HG03442 (cell line): Measurements from ENCODE around the gene CSE1L.
"Not testable (repeated sequence)": the region's sequence is repeated elsewhere in the genome, so short reads cannot be mapped to it uniquely, and the experiment has no call there.

Experiments used
- ATAC-seq: cut with Tn5 transposase; IDR thresholded peaks from one replicate; pipeline ENCODE4 v1.9.1; 2021; ENCODE audit warnings: mild to moderate bottlenecking, moderate library complexity; ENCODE audit not compliant: unreplicated experiment

CSE1L gene

DNA sequence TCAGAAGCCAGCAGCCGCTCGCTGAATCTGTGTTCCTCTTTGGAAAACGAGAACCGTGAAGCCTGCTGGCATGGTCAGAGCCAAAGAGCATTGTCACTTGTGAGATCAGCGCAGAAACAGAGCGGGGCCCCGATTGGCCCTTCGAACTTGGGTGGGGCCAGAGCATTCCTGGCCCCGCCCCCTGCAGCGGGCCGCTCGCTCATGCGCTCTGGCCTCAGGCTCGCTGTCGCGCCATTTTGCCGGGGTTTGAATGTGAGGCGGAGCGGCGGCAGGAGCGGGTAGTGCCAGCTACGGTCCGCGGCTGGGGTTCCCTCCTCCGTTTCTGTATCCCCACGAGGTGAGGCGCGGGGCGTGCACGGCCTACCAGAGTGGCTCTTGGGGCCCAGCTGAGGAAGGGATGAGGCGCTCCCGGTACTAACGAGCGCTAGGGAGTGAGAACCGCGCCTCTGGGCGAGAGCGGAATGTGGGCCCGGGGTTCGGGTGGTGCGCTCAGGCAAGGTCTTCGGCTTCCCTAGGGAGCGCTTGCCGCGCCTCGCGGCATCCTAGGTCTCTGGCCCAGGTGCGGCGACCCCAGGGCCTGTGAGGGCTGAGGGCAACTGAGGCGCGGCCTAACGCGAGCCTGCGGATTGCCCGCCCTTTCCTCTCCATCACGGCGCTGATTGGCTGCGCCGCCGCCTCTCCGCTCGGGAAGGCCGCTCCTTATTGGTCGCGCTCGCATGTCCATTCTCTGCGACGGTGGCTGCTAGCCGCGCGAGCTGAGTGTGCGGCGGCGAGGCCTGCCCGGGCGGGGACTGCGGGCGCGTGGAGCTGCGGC lies at the start of gene CSE1L:
Gene CSE1L (plus strand): TSS at position 226 of the 814 bp plus-strand sequence. CDS start 12,152 bp downstream, outside the sequence.
- peak; percentile 80 for ATAC-seq

DNA sequence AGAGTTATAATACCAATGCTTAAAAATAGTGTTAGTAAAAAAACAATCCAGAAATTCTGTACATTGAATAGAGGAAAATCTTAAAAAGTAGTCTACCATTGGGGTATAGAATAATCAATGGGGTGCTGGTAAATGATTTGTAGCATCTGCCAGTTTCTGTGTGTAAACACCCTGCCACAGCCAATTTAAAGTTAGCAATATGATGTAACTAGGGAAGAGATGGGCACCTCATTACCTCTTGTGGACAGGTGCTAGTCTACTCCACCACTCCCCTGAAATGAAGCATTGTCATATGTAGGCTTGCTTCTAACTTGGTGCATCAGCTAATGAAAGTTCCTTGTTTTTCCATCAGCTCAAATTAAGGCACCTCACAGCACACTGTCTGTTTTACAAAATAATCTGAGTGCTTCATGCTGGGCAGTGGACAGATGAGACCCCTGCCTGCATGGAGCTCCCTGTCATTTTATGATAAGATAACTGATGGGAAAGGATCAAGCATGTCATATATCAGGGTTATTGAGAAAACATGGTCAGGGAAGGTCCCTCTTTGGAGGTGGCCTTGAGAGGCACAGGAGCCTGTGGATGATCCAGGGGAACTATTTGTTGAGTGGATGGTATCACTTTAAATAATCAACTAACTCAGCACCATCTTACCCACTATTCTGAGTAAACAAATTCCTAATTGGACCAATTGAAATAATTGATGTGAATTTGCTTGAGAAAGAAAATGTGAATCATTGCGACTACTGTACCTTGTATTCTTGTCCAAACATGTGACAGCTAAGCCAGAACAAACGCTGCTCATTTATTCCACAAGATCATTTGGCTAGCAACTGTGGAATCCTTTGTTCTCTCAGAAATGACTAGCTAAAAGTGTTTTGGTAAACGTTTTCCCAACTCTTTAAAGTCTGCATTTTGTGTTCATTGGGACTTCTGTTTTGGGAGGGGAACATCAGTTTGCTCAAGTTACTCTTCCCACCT lies 45.9 kb upstream of the CSE1L start:
- ATAC-seq = no peak

GRCh38 chr20:49001741-49002140 lies 44.4 kb upstream of the CSE1L start:
- ATAC-seq = no peak

DNA sequence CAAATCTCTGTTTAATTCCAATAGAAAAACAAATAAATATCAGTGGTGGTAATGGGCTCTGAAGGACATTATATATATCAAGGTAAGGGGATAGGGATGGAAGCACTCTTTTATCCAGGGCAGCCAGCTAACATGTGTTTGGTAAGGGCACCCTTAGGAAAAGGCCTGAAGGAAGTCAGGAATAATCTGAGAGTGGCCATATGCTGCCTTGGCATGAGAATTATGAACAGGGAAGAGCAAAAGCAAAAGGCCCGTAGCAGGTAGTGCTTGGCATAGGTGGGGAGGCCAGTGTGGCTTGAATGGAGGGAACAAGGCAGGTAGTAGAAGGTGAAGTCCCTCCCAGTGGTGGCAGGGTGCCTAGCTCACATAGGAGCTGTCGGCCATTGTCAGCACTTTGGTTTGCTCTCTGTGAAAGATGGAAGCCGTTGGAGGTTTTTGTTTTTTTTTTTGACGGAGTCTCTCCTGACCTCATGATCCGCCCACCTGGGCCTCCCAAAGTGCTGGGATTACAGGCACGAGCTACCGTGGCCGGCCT lies 39.6 kb upstream of the CSE1L start:
- no peak for ATAC-seq

DNA sequence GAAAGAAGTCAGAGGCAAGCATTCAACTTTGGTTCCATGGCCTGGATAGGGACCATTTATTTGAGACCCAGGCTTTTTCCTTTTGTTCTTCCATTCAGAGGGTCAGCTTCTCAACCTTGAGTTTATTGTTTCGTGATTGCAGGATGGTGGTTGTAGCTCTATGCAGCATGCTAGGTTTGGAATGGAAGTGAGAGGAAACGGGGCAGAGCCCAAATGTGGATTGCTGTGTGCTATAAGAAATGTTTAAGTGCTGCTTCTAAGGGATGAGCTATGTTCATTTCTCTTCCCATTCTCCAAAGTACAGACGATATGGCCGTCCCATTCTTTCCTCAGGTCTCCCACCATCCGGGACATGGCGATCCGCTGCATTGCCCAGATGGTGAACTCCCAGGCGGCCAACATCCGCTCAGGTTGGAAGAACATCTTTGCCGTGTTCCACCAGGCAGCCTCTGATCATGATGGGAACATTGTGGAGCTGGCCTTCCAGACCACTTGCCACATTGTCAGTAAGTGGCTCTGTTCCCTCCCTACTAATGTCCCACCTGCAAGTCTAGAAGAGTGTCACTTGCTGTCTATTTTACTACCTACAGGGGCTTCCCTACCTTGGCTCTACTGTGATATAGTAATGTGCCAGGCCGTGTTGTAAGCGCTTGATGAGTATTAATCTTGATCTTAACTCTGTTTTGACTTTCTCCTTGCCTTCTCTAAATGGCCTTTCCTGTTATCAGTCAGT lies 36.0 kb upstream of the CSE1L start:
- no peak for ATAC-seq

DNA sequence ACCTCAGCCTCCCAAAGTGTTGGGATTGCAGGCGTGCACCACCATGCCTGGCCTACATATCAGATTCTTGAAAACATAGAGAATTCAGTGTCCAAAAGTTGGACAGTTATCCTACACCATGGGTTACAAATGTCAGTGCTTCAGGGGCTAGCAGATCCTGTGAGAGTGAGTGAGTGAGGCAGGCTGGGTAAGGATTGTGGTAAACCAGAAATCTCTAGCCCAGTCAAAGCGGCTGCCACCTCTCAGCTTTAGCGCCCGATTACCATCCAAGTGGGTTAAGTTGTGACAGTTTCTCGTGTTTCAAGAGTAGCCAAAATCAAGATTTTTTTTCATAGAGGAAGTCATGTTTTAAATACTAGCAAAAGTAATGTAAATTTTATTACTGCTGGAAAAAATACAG lies 21.9 kb upstream of the CSE1L start:
- no peak for ATAC-seq

DNA sequence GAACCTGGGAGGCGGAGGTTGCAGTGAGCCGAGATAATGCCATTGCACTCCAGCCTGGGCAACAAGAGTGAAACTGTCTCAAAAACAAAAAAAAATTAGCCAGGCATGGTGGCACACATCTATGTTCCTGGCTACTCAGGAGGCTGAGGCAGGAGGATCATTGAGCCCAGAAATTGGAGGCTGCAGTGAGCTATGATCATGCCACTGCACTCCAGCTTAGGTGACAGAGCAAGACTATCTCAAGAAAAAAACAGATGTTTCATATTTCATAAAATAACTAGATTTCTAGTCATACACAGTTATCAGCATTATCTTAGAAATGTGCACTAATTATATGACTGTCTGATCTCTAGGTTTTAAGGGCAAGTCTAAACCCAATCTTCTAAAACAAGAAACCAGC lies 17.9 kb upstream of the CSE1L start:
- ATAC-seq = not testable (repeated sequence)

DNA sequence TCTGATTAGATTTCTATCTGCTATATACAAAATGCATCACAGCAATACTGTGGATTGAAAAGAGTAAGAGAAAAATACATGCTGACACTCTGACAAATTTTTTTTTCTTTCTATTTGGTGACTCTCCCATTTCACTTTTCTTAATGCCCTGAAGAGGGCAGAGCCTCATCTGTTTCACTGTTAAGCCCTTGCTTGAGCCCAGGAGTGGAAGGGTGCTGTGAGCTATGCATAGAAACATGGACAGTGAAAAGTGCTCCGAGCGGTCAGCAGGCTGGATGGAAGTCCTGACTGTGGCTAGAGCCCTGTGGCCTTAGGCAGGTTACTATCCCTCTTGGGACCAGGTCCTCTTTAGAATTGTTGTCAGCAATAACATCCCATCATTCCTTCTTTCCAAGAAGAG lies 17.4 kb upstream of the CSE1L start:
- no peak for ATAC-seq

DNA sequence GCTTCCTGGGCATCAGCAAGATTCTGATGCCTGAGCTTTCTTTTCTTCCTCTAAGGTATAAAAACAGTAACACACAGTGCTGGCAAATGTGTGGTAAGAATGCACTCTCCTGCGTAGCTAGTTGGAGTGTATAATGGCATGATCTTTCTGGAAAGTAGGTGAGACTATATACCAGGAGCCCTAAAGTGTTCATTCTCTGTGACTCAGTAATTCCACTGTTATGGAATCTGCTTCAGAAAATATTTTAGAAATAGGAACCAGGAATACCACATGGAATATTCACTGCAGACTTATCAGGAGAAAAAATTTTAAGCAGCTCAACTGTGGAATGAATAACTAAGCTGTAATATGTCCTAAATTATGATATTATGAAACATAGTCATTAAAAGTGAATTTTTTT lies 16.9 kb upstream of the CSE1L start:
- ATAC-seq = no peak

DNA sequence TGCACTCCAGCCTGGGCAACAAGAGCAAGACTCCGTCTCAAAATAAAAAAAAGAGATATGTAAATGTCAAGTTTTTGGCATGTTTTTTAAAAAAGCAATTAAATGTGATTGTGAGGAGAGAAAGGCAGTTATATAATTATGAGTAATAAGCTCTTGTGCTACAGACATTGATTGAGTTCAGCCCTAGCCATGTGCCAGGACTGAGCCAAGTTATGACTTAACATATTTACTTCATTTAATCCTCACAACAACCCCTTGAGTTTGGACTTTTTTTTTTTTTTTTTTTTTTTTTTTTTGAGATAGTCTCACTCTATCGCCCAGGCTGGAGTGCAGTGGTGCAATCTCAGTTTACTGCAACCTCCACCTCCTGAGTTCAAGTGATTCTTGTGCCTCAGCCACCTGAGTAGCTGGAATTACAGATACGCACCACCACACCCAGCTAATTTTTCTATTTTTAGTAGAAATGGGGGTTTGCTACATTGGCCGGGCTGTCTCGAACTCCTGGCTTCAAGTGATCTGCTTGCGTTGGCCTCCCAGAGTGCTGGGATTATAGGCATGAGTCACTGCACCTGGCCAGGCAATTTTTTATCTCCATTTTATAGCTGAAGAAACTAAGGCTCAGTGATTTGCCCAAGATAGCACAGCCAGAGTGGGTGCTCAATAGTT lies 15.0 kb upstream of the CSE1L start:
- no peak for ATAC-seq

DNA sequence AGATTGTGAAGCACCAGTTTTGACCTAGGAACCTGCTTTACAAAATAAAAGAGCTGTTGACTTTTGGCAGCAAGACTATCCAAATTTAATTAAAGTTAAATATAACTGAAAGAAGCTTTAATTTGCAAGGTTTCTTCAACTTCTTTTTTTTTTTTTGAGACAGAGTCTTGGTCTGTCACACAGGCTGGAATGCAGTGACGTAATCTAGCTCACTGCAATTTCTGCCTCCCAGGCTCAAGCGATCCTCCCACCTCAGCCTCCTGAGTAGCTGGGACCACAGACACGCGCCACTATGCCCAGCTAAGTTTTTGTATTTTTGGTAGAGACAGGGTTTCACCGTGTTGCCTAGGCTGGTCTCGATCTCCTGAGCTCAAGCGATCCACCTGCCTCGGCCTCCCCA lies 13.7 kb upstream of the CSE1L start:
- ATAC-seq = no peak

DNA sequence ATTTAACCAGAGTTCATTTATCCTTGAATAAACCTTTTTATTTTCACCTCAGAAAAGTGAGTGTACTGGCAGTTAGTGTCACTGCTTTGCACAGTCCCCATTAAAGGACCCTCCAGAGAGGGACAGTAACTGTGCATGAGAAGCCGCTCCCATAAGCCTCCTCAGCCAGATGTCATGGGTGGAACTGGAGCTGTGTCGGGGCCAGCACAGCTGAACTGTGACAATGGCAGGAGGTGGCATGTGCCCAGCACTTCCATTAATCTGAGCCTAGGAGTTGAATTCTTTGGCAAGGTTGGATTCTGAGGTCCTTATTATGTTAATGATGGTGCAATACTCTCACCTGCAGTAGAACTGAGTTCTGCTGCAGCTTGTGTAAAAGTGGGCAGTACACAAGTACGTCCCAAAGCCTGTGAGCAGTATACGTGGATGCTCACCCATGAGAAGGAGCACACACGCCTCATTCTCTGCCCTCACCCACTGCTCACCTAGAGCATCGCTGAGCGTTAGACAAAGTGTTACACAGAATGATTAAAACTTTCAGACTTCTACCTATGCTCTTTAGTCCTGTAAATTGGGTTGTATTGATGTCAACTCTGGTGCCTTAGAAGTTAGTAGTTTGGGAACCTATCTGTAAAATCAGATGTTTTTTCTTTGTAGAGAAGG lies 11.9 kb upstream of the CSE1L start:
- ATAC-seq = no peak

DNA sequence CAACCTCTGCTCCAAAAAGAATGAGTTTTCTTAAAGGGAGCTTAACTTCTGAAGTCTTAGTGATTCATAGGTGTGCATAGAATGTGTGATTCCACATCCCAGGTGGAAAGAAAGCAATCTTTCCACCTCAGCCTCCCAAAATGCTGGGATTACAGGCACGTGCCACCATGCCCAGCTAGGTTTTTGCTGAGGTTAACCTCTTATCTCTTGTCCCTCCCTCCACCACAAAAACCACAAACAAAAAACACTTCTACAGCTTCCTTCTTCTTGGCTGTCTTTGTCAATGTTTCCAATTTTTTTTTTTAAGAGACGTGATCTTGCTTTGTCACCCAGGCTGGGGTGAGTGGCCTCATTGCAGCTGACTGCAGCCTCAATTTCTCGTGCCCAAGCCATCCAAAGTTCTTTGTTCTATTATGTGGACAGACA lies 8.1 kb upstream of the CSE1L start:
- ATAC-seq = no peak

DNA sequence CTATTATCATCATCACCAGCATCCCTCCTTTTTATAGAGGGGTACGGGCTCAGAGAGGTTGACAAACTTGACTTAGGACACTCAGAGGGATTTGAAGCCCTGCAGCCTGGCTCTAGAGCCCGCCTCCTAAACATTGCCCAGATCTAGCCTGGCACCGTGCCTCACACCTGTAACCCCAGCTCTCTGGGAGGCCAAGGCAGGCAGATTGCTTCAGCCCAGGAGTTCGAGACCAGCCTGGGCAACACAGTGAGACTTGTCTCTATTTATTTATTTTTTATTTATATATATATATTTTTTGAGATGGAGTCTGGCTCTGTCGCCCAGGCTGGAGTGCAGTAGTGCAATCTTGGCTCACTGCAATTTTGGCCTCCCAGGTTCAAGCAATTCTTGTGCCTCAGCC lies 6.3 kb upstream of the CSE1L start:
- no peak for ATAC-seq

- no peak for ATAC-seq
Measured at GRCh38 chr20:49043000-49043399, 3.1 kb upstream of the CSE1L start.

- ATAC-seq = no peak
Measured at GRCh38 chr20:49045440-49046086, 549 bp upstream of the CSE1L start.

DNA sequence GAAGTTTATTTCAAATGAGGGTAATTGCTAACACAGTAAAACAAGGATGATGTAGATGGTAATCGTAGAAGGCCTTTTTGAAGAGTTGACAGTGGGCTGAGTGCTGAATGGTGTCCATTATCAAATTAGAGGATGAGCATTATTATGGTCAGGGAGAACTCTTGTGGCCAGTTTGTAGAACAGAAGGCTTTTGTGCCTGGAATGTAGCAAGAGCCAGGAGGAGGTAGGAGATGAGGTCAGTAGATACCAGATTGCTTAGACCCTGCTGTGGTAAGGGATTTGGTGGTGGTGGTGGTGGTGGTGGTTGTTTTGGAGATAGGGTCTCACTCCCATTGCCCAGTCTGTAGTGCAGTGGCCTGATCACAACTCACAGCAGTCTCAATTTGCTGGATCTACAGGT lies 6.2 kb downstream of the CSE1L start:
- no peak for ATAC-seq

GRCh38 chr20:49054056-49054643 lies 8.0 kb downstream of the CSE1L start:
- no peak for ATAC-seq

- no peak for ATAC-seq
Measured at GRCh38 chr20:49063279-49063678, 17.2 kb downstream of the CSE1L start.
